ACHN (cell line): ENCODE results near the gene ACTR1B.
"Not testable (repeated sequence)": the region's sequence is repeated elsewhere in the genome, so short reads cannot be mapped to it uniquely, and the experiment has no call there.

Experiments
- DNase-seq: peaks from one replicate; pipeline ENCODE4 v3.0.0-alpha.2; 2015
- in situ Hi-C: cut with HindIII; loops from 2 replicates; pipeline ENCODE4 v1.10.0; 2017; ENCODE audit warnings: low sequenced_read_pairs, low pct_ligation_motif_present, low pct_unique_long_range_greater_than_20kb

The ACTR1B gene

GRCh38 chr2:97663962-97664635, at the start of gene ACTR1B:
TSS of gene ACTR1B (minus strand) at chr2:97664044. CDS start at chr2:97663890, 154 bp downstream.
- in situ Hi-C loops: no loop called here
- DNase-seq: peak; percentile 99

GRCh38 chr2:97712693-97713295, 49.0 kb upstream of the ACTR1B start:
- DNase-seq: no peak
- in situ Hi-C loops: no loop called here

DNA sequence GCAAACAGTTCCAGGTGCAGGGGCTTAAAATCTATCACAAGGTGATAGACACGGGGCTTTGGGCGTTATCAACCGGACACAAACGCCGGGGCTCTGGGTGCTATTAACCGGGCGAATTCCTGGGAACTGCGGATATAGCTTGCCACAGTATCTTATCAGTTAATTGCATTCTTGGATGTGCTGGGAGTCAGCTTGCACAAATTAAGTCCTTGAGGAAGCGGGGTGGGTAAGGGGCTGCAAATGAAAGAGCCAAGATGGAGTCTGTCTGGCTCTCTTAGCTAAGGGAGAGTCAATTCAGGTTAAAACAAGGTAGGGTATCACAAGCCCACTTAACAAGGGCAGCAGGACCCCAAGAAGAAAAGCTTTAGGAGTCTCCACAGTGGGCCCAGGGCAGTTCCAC, 48.3 kb upstream of the ACTR1B start:
- DNase-seq, in situ Hi-C loops: not testable (repeated sequence)

DNA sequence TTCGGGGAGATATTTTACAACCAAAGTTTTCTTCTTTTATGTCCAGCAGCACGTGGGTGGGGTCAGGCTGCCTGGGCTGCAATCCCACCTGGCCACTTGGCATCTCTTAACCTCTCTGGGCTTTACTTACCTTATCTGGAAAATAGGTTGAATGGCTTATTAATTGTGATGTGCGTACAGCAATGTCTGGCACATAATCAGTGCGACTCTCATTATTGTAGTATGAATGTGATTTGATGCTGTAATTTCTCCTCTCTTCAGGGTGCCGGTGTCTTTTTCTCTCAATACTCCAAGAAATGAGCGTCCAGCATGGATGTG, 47.5 kb upstream of the ACTR1B start:
- in situ Hi-C loops: no loop called here
- DNase-seq: no peak

DNA sequence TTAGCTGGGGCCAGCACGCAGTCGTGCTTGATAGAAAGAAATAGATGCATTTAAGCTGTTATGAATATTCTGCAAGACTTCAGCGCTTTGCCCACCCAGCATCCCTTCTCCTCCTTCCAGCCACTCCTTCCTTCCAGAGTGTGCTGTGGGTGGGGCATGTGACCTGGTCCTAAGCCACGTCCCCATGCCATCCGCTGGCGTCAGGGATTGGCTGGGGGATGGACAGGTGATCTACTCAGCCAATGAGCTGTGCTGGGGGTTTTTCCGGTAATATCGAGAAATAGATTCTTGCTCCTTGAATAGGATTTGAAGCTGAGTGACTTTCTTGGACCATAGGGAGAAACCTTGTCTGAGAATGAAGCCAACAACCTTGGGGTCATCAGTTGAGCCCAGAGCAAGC, 44.8 kb upstream of the ACTR1B start:
- no peak for DNase-seq

GRCh38 chr2:97708048-97708380, 44.2 kb upstream of the ACTR1B start:
- in situ Hi-C loops: no loop called here
- DNase-seq: no peak

More for the DNA sequence above, 44.8 kb upstream of the ACTR1B start:
- in situ Hi-C loops: no loop called here

DNA sequence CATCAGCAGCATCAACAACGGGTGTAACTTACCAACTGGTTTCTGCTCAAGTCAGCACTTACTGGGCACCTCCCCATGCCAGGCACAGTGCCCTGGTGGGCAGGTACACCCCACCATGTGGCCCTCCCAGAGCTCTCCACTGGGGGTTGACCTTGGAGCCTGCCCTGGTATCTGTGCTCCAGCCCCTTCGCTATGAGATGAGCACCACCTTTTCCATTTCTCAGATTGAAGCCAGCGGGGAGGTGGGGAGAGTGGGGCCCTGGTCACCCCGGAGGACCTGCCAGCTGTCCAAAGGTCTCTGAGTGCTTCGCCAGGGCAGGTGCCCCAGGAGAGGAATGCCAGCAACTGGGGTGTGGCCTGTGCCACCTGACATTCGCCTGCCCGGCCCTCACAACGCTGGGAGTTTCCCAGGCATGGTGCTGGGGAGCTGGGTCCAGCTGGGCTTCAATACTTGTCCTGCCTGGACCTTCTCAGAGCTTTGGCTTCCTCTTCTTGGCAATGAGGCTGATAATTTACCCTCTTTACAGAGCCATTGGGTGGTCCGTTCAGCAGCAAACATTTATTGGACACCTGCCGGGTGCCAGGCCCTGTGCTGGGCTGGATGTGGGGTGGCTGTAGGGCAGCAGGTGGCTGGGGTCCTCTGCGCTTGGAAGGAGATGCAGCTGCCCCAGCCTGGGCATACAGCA, 43.7 kb upstream of the ACTR1B start:
- DNase-seq: no peak
- in situ Hi-C loops: no loop called here

GRCh38 chr2:97706708-97707345, 43.0 kb upstream of the ACTR1B start:
- in situ Hi-C loops: no loop called here
- no peak for DNase-seq

- no peak for DNase-seq
- in situ Hi-C loops: no loop called here
Measured at GRCh38 chr2:97706112-97706511, 42.3 kb upstream of the ACTR1B start.

DNA sequence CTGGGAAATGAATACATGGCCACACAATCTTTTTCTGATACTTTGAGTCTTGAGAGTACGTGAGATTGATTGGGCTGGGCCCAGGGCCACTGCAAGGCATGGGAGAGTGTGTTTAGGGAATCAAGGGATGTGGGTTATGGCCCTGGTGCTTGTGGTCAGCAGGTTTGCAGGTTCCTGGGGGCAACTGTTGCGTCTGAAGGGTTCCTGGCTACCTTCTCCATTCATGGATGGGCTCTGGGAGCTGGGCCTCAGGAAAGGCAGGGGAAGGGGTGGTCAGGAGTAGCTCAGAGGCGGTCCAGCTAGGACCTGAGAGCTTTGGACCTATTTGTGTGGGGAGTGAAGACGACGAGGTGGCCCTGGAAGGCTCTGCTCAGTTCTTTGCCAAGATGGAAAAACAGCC, 41.1 kb upstream of the ACTR1B start:
- DNase-seq: no peak
- in situ Hi-C loops: no loop called here

GRCh38 chr2:97703741-97704140, 39.9 kb upstream of the ACTR1B start:
- no peak for DNase-seq
- in situ Hi-C loops: no loop called here

DNA sequence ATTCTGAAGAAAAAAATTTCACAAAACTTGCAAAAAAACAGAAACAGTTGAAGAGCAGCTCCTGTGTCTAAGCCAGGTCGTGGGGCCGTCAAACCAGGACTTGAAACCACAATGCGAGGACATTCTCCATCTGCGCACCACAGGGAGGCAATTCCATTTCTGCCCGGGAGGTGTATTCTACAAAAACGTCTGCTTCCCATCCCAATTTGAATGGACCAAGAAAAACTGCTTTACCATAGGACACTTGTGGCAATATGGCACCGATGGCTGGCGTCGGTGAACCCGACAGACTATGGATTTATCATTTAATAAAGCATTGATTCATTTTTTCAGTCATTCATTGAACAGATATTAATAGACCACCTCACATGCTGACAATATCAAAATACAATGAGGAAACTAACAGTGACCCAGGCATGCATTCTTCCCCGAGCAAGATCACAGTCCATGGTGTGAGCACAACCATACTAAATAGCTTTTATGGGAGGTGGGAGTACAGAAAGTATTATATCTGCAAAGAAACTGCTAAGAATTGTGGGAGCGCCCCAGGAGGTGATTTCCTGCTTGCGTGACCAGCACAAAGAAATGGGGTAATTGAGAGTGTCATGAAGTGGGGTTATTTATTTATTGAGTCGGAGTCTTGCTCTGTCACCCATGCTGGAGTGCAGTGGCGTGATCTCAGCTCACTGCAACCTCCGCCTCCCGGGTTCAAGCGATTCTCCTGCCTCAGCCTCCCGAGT, 39.1 kb upstream of the ACTR1B start:
- in situ Hi-C loops: no loop called here

GRCh38 chr2:97701851-97702465, 38.1 kb upstream of the ACTR1B start:
- in situ Hi-C loops: no loop called here

More for the DNA sequence above, 39.1 kb upstream of the ACTR1B start:
- DNase-seq: no peak

DNA sequence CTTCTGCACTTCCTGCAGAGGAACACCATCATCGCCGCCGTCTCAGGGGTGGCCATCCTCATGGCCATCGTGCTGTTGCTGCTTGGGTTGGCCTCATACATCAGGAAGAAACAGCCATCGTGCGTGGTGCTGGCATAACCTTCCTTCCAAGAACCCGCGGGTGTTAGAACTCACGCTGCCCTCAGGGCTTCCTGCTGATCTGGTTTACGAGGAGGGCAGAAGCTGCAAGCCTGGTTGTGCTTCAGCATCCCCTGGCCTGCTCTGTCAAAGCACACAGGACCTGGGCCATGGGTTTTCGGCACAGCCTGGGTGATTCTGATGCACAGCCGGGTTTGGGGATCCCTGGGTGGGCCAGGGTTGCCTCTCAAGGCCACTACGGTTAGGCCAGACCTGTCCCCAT, 37.3 kb upstream of the ACTR1B start:
- in situ Hi-C loops: no loop called here
- no peak for DNase-seq

More at GRCh38 chr2:97701851-97702465, 38.1 kb upstream of the ACTR1B start:
- DNase-seq: no peak

- DNase-seq: peak; percentile 66
- in situ Hi-C loops: no loop called here
Measured at GRCh38 chr2:97699765-97700444, 36.1 kb upstream of the ACTR1B start.

- in situ Hi-C loops: no loop called here
Measured at GRCh38 chr2:97698530-97698929, 34.7 kb upstream of the ACTR1B start.

DNA sequence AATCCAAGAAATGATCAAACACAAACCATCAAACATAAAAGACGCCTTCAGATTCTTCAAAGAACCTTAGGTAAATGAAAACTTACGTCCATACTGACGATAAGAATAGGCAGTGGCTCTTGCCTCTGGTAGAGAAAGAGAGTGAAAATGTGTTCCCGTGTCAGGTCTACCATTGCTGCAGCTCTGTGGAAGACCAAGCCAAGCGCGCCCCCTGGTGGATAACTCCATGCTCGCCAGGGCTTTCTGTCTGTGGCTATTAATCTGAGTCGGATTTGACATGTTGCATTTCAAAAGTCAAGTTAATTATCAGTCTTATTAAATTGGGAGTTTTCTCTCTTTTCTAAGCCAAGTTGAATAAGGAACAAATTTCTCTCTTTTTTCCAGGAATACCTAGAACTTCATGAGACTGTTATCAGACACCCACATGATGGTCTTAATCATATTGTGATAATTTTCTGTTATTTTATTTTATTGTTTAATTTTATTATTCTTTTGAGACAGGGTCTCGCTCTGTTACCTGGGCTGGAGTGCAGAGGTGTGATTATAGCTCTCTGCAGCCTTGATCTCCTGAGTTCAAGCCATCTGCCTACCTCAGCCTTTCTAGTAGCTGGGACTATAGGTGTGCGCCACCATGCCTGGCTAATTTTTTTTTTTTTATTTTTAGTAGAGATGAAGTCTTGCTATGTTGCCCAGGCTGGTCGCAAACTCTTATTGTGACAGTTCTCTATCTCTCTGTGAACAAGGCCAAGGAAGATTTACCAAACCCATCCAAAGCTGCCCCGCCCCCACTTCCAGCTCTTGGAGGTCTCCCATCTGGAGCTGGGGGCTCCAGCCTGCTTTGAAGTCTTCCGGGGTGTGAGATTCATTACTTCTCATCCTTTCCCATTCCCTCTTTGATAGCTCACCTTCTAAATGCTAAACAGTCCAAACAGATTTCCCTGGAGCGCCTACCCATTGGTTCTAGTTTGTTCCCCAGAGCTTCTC, 33.7 kb upstream of the ACTR1B start:
- peak; percentile 80 for DNase-seq
- in situ Hi-C loops: no loop called here

More at GRCh38 chr2:97698530-97698929, 34.7 kb upstream of the ACTR1B start:
- DNase-seq: no peak
